Measurements from ENCODE around the gene MOV10L1.

- TF ChIP-seq POLR2A (IDR thresholded peaks at IDR 0.05; ENCODE audit: low read depth, low read length): no peak
- no peak for TF ChIP-seq FOS (IDR thresholded peaks at IDR 0.05; ENCODE audit: borderline replicate concordance, insufficient read depth, low read length)
- TF ChIP-seq POLR2AphosphoS5 (IDR thresholded peaks at IDR 0.05; ENCODE audit: insufficient read depth, low read depth, low read length): no peak
- no peak for TF ChIP-seq EZH2 (IDR thresholded peaks at IDR 0.05; ENCODE audit: borderline replicate concordance, low read depth, low read length, severe bottlenecking)
- TF ChIP-seq CTCF (IDR thresholded peaks at IDR 0.05; ENCODE audit: extremely low read depth in 1 of 2, insufficient read depth in 1 of 2, low read depth in 1 of 2, low read length in 2 of 2): no peak
These were observed 27.9 kb upstream of the MOV10L1 start for GRCh38 chr22:50061824-50062355.

Measured in endothelial cell of umbilical vein (primary cell).